NT2/D1 (cell line): ENCODE data around the gene C6orf62.
"Not testable (repeated sequence)": the region's sequence is repeated elsewhere in the genome, so short reads cannot be mapped to it uniquely, and the experiment has no call there.

ENCODE experiments used
- DNase-seq: peaks from one replicate; pipeline ENCODE4 v3.0.0-alpha.2; 2011; ENCODE audit warnings: low read depth, low spot score
- H3K27me3 ChIP-seq: 2 replicates; pipeline ENCODE4 v1.6.0; 2011; ENCODE audit warnings: mild to moderate bottlenecking; ENCODE audit not compliant: insufficient read length, insufficient read depth
- H3K36me3 ChIP-seq: 2 replicates; pipeline ENCODE4 v1.6.1; 2011; ENCODE audit warnings: mild to moderate bottlenecking, low read length, mixed read lengths; ENCODE audit not compliant: insufficient read depth, insufficient read length
- H3K4me1 ChIP-seq: 2 replicates; pipeline ENCODE4 v1.5.1; 2011; ENCODE audit not compliant: insufficient read depth, insufficient read length
- H3K4me3 ChIP-seq: 2 replicates; pipeline ENCODE4 v1.5.1; 2011; ENCODE audit warnings: low read depth; ENCODE audit not compliant: insufficient read length
- H3K9ac ChIP-seq: 2 replicates; pipeline ENCODE4 v1.6.0; 2011; ENCODE audit warnings: low read depth; ENCODE audit not compliant: insufficient read length
- H3K9me3 ChIP-seq: 2 replicates; pipeline ENCODE4 v1.5.1; 2011; ENCODE audit warnings: mild to moderate bottlenecking, low read length; ENCODE audit not compliant: insufficient read depth
- SUZ12 ChIP-seq: IDR thresholded peaks from 2 replicates; pipeline ENCODE4 v1.6.1; 2011; ENCODE audit not compliant: insufficient read length, insufficient read depth; ENCODE audit errors: extremely low read depth
- YY1 ChIP-seq: IDR thresholded peaks from 2 replicates; pipeline ENCODE4 v1.6.1; 2011; ENCODE audit not compliant: insufficient read length, insufficient read depth
- ZNF274 ChIP-seq: IDR thresholded peaks from 2 replicates; pipeline ENCODE4 v1.6.1; 2011; ENCODE audit warnings: mild to moderate bottlenecking, low read depth, low read length

Gene C6orf62

DNA sequence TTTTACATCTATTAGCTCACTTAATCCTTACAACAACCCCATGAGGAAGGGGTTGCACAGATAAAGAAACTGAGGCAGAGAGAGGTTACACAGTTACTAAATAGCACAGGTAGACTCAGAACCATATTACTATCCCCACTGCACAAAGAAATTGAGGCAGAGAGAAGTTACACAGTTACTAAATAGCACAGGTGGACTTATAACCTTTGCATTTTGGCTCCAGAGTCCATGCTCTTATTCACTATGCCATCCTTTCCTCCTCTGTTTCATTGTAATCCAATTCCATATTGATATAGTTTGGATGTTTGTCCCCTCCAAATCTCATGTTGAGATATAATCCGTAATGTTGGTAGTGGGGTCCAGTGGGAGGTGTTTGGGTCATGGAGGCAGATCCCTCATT, 55.8 kb downstream of the C6orf62 start:
- no peak overlapping the region for H3K4me3 ChIP-seq
- no peaks in the 10 kb centered on the region for H3K4me1 ChIP-seq
- peaks cover 49% of the 10 kb centered on the region for H3K36me3 ChIP-seq
- no peaks in the 10 kb centered on the region for H3K27me3 ChIP-seq
- no peak for DNase-seq
- no peak overlapping the region for H3K9ac ChIP-seq
- H3K9me3 ChIP-seq, result 0 out of 2 replicates have a peak, but pooled peaks cover under 1% of the 10 kb centered on the region
- TF ChIP-seq YY1, result no peak
- TF ChIP-seq SUZ12, result no peak
- TF ChIP-seq ZNF274, result no peak

DNA sequence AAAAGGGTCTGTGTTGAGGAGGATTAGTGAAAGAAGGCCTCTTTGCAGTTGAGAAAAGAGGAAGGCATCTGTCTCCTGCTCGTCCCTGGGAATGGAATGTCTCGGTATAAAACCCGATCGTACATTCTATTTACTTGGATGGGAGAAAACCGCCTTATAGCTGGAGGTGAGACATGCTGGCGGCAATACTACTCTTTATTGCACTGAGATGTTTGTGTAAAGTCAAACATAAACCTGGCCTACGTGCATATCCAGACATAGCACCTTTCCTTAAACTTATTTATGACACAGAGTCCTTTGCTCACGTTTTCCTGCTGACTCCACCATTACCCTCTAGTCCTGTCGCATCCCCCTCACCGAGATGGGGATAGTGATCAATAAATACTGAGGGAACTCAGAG, 56.7 kb downstream of the C6orf62 start:
- no peaks in the 10 kb centered on the region for H3K27me3 ChIP-seq
- DNase-seq, result no peak
- no peak for TF ChIP-seq ZNF274
- TF ChIP-seq SUZ12, result no peak
- TF ChIP-seq YY1, result no peak
- H3K36me3 ChIP-seq, result peaks cover 53% of the 10 kb centered on the region
- H3K4me1 ChIP-seq, result no peaks in the 10 kb centered on the region
- no peak overlapping the region for H3K4me3 ChIP-seq
- no peaks in the 10 kb centered on the region for H3K9me3 ChIP-seq
- H3K9ac ChIP-seq, result no peak overlapping the region

DNA sequence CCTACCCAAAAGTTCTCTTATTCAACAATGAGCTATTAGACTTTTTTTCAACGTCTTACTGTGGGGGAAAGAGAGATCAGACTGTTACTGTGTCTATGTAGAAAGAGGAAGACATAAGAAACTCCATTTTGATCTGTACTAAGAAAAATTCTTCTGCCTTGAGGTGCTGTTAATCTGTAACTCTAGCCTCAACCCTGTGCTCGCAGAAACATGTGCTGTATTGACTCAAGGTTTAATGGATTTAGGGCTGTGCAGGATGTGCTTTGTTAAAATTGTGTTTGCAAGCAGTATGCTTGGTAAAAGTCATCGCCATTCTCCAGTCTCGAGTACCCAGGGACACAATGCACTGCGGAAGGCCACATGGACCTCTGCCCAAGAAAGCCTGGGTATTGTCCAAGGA, 57.2 kb downstream of the C6orf62 start:
- not testable (repeated sequence) for H3K4me3 ChIP-seq, H3K4me1 ChIP-seq, H3K27me3 ChIP-seq, H3K9me3 ChIP-seq, H3K9ac ChIP-seq, DNase-seq
- peaks cover 57% of the 10 kb centered on the region for H3K36me3 ChIP-seq

DNA sequence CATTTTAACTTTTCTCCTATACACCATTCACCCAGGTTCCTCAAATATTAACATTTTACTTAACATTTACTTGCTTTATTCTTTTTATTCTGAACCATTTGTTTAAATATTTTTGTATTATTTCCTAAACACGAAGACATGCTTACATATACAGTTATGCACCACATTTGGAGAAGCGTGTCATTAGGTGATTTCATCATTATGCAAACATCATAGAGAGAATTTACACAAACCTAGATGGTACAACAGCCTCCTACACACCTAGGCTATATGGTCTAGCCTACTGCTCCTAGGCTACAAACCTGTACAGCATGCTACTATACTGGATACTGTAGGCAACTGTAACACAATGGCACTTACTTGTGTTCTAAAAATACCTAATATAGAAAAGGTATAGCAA, 58.8 kb downstream of the C6orf62 start:
- H3K9me3 ChIP-seq, result no peaks in the 10 kb centered on the region
- no peak overlapping the region for H3K4me3 ChIP-seq
- no peaks in the 10 kb centered on the region for H3K27me3 ChIP-seq
- no peak for DNase-seq
- peaks cover 56% of the 10 kb centered on the region for H3K36me3 ChIP-seq
- H3K9ac ChIP-seq, result no peak overlapping the region
- H3K4me1 ChIP-seq, result no peaks in the 10 kb centered on the region
- no peak for TF ChIP-seq YY1

DNA sequence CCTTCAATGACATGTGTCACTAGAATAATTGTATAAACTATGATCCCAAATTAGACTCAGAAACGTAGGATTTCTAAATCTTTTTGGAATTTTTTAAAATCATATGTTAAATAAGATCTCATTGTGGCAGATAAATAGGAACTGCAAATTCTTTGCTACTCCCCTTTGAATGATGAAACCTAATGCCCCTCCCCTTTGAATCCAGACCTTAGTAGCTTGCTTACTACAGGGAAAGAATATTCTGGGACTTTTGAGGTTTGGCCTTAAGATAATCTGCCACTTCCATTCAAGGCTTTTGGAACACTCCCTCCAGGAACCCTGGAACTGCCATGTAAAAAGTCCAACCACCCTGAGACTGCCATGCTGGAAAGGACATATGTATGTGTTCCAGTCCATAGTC, 59.4 kb downstream of the C6orf62 start:
- TF ChIP-seq ZNF274 (no peak), SUZ12 (no peak), YY1 (no peak)
- Histone ChIP-seq H3K9ac (no peak overlapping the region), H3K36me3 (peaks cover 51% of the 10 kb centered on the region), H3K27me3 (no peaks in the 10 kb centered on the region), H3K4me1 (no peaks in the 10 kb centered on the region), H3K4me3 (no peak overlapping the region), H3K9me3 (no peaks in the 10 kb centered on the region)
- no peak for DNase-seq

DNA sequence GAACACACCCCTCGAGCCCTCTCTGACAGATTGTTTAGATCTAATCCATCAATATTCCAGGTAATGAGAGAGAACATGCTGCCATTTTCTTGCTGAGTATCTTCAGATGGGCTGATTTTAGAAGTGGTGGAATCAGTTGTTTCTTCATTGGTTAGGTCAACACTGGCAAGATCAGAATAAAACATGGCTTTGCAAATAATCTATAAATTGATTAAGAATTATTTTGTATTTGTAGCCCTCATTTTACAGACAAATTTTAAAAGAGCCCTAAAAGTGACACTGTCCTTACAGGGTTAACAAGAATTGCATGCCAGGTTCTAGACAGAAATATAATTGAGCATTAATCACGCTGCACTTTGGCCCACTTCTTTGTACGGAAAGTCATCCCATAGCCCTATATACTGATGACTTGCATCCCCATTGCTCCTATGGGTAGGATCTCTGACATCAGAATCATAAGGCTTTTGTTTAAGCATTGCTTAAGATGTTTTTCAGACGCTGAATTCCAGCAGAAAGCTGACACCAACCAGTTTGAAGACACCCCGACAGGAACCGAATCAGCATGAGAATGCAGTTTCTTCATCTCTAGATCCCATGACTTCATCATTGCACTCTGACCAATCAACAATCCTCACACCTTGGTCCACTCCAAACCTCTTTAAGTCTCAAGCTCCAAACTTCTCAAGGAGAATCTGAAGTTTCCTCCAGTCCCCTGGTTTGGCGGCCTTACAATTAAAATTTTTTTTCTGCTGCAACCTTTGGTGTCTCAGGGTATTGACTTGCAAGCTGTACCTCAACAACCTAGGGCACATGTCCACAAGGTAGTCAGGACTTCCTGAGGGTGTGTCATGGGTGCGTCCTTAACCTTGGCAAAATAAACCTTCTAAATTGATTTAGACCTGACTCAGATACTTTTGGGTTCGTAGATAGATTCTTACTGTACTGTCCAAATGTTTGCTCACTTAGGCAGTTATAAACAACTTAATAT, 60.1 kb downstream of the C6orf62 start:
- H3K4me1 ChIP-seq, result no peaks in the 10 kb centered on the region
- H3K36me3 ChIP-seq, result peaks cover 50% of the 10 kb centered on the region
- H3K27me3 ChIP-seq, result no peaks in the 10 kb centered on the region
- H3K9me3 ChIP-seq, result no peaks in the 10 kb centered on the region
- TF ChIP-seq SUZ12 (no peak), ZNF274 (no peak), YY1 (no peak)
- no peak overlapping the region for H3K4me3 ChIP-seq
- DNase-seq, result no peak
- H3K9ac ChIP-seq, result no peak overlapping the region

DNA sequence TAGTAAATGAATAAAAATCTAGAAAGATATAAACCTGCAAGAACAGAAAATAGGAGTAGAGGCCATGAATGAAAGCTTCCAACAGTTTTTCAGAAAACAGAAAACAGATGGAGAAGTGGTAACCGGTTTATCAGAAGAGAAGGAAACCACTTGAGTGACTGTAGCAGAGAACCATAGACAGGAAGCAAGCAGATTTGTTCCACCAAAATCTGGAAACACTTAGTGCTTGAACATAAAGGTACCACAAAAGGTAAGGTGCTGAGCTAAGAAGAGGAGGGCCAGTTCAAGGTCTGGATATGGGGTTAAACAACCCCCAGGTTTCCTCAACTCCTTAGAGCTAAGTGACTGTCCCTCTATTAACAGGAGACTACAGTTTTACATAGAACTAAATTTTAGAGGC, 63.7 kb downstream of the C6orf62 start:
- Histone ChIP-seq H3K36me3 (peaks cover 54% of the 10 kb centered on the region), H3K9me3 (no peaks in the 10 kb centered on the region), H3K4me1 (no peaks in the 10 kb centered on the region), H3K27me3 (no peaks in the 10 kb centered on the region), H3K9ac (no peak overlapping the region), H3K4me3 (no peak overlapping the region)
- DNase-seq, result no peak
- TF ChIP-seq SUZ12 (no peak), YY1 (no peak), ZNF274 (no peak)
